Thyroid gland (tissue), 4 donors: Measurements from ENCODE around the gene TTBK1. TPM values are rescaled to one million over a fixed set of nuclear protein-coding genes. Genes with fewer than 3 reads are reported as not detected.

Experiments
- DNase-seq, 2 donors: peaks; one replicate each; pipeline ENCODE4 v3.0.0-alpha.2; 2019
- H3K27ac ChIP-seq, 3 donors: fragments of 200-600 bp; sonication (generic); 1 replicate in 2 of 3; 2 replicates in 1 of 3; pipeline ENCODE4 v1.5.1; 2016 to 2019; ENCODE audit warnings: mild to moderate bottlenecking in 1 of 3, moderate library complexity in 1 of 3
- H3K27me3 ChIP-seq: fragments of 200-600 bp; sonication (generic); one replicate; pipeline ENCODE4 v1.5.1; 2019
- H3K36me3 ChIP-seq, 2 donors: fragments of 200-600 bp; sonication (generic); one replicate each; pipeline ENCODE4 v1.5.1; 2016 to 2019
- H3K4me1 ChIP-seq, 2 donors: fragments of 200-600 bp; sonication (generic); one replicate each; pipeline ENCODE4 v1.5.1; 2017 to 2019
- H3K4me3 ChIP-seq, 3 donors: fragments of 200-600 bp; sonication (generic); replicated peaks in 1 of 3; 1 replicate in 2 of 3; 2 replicates in 1 of 3; pipeline ENCODE4 v1.5.1; 2016; ENCODE audit warnings: mild to moderate bottlenecking in 1 of 3
- H3K9me3 ChIP-seq: fragments of 200-600 bp; sonication (generic); one replicate; pipeline ENCODE4 v1.5.1; 2017
- CTCF ChIP-seq, 6 experiments: fragments of 200-600 bp in 3 of 6; fragments of 450-650 bp in 3 of 6; sonication (generic) in 3 of 6; IDR thresholded peaks; one replicate each; pipeline ENCODE4 v1.5.1; 2016 to 2019; ENCODE audit warnings: antibody characterized with exemption in 6 of 6, mild to moderate bottlenecking in 2 of 6, inconsistent platforms in 1 of 6, moderate library complexity in 1 of 6
- POLR2A ChIP-seq, 2 donors: fragments of 450-650 bp; IDR thresholded peaks; one replicate each; pipeline ENCODE4 v1.6.1; 2017; ENCODE audit warnings: antibody characterized with exemption in 2 of 2, mild to moderate bottlenecking in 2 of 2, moderate library complexity in 1 of 2
- WGBS, 2 donors: methylation state at CpG; one replicate each; pipeline ENCODE4 v1.1.5; 2017; 5-methylcytosine and 5-hydroxymethylcytosine counted together
- intact Hi-C: fragments of 100-400 bp; cut with DNase I; formaldehyde crosslinking; loops from one replicate; pipeline ENCODE4 v1.15.1; 2023
- total RNA-seq, 4 donors: library from RNA; depleted of rRNA; stranded (reverse); fragments of >200 nt; gene quantifications; one replicate each; pipeline ENCODE4 v1.2.3, GENCODE V29; 2016

Gene TTBK1
- total RNA-seq, 4 donors from 2014 or later = 0.11 to 0.15 TPM; not detected in 2

- Histone ChIP-seq H3K9me3 (no peaks in the 10 kb centered on the region), H3K36me3 (peaks cover 5 to 12% of the 10 kb centered on the region in 2 donors)
- intact Hi-C loops = no loop called here
These were observed 36.0 kb upstream of the TTBK1 start for GRCh38 chr6:43207286-43207685.

GRCh38 chr6:43211955-43212354 is 31.3 kb upstream of the TTBK1 start:
- no peak for DNase-seq
- peaks cover 6 to 8% of the 10 kb centered on the region in 2 donors for H3K36me3 ChIP-seq
- TF ChIP-seq POLR2A (IDR thresholded peaks at IDR 0.05) (no peak), CTCF (IDR thresholded peaks at IDR 0.05) (no peak)
- no peak overlapping the region for H3K4me3 ChIP-seq
- no peaks in the 10 kb centered on the region for H3K9me3 ChIP-seq
- 79 to 92% methylated on average over 1 of the region's 1 CpG for WGBS, 2 donors
- no peaks in the 10 kb centered on the region for H3K27me3 ChIP-seq
- H3K27ac ChIP-seq = no peak overlapping the region
- peaks cover under 1% of the 10 kb centered on the region in 2 donors for H3K4me1 ChIP-seq
- intact Hi-C loops = no loop called here

More at GRCh38 chr6:43207286-43207685, 36.0 kb upstream of the TTBK1 start:
- DNase-seq = no peak
- no peak overlapping the region for H3K27ac ChIP-seq
- H3K27me3 ChIP-seq = no peaks in the 10 kb centered on the region
- WGBS, 2 donors = 92 to 98% methylated on average over 2 of the region's 2 CpGs
- no peak overlapping the region for H3K4me3 ChIP-seq
- TF ChIP-seq POLR2A (IDR thresholded peaks at IDR 0.05) (no peak), CTCF (IDR thresholded peaks at IDR 0.05) (no peak)
- H3K4me1 ChIP-seq = no peaks in the 10 kb centered on the region

DNA sequence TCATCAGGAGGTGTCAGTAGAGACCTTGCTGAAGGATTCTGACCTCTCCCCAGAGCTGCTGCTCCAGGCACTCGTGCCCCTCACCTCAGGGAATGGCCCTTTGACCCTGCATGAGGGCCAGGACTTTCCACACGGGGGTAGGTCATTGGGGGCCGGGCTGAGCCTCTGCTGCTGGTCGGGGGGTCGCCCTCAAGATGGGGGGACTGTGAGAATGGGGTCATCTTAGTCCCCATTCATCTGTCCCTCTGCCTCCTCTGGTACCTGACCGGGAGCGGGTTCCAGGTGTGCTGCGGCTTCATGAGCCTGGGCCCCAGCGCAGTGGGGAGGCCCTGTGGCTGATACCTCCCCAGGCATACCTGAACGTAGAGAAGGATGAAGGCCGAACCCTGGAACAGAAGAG is 29.9 kb upstream of the TTBK1 start:
- no peak overlapping the region for H3K27ac ChIP-seq
- peaks cover 6 to 8% of the 10 kb centered on the region in 2 donors for H3K36me3 ChIP-seq
- no peak for DNase-seq
- TF ChIP-seq CTCF (IDR thresholded peaks at IDR 0.05) (no peak), POLR2A (IDR thresholded peaks at IDR 0.05) (no peak)
- no peaks in the 10 kb centered on the region for H3K9me3 ChIP-seq
- no peaks in the 10 kb centered on the region for H3K27me3 ChIP-seq
- 84 to 94% methylated on average over 11 of the region's 11 CpGs for WGBS, 2 donors
- intact Hi-C loops = no loop called here
- H3K4me3 ChIP-seq = no peak overlapping the region
- H3K4me1 ChIP-seq = peaks cover 3 to 8% of the 10 kb centered on the region in 2 donors

DNA sequence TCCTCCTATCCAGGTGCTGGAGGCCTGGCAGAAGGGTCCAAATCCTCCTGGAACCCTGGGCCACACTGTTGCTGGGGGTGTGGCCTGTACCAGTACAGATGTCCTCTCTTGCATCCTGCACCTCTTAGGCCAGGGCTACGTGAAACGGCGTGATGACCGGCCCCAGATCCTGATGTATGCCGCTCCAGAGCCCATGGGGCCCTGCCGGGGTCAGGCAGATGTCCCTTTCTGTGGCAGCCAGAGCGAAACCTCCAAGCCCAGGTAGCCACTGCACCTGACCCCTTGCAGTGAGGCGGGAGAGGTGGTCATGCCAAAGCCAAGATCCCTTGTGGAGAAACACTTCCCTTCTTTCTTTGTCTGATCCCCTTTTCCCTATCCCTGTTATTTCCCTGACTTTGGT is 28.2 kb upstream of the TTBK1 start:
- intact Hi-C loops = no loop called here
- H3K27me3 ChIP-seq = no peaks in the 10 kb centered on the region
- peaks cover 3 to 8% of the 10 kb centered on the region in 2 donors for H3K4me1 ChIP-seq
- no peak for DNase-seq
- H3K9me3 ChIP-seq = no peaks in the 10 kb centered on the region
- no peak overlapping the region for H3K27ac ChIP-seq
- H3K4me3 ChIP-seq = no peak overlapping the region
- peaks cover 6 to 8% of the 10 kb centered on the region in 2 donors for H3K36me3 ChIP-seq
- WGBS, 2 donors = 99 to 100% methylated on average over 8 of the region's 8 CpGs
- no peak for TF ChIP-seq POLR2A (IDR thresholded peaks at IDR 0.05)
- no peak for TF ChIP-seq CTCF (IDR thresholded peaks at IDR 0.05)

- no peak overlapping the region for H3K4me3 ChIP-seq
- H3K36me3 ChIP-seq = peaks cover 6 to 8% of the 10 kb centered on the region in 2 donors
- DNase-seq = no peak
- H3K27ac ChIP-seq = no peak overlapping the region
- no peak for TF ChIP-seq POLR2A (IDR thresholded peaks at IDR 0.05)
- no peak for TF ChIP-seq CTCF (IDR thresholded peaks at IDR 0.05)
- H3K9me3 ChIP-seq = no peaks in the 10 kb centered on the region
- intact Hi-C loops = no loop called here
- 90 to 91% methylated on average over 6 to 10 of the region's 12 CpGs for WGBS, 2 donors
- H3K27me3 ChIP-seq = no peaks in the 10 kb centered on the region
- peaks cover 3 to 8% of the 10 kb centered on the region in 2 donors for H3K4me1 ChIP-seq
These were observed 27.1 kb upstream of the TTBK1 start for GRCh38 chr6:43216200-43216599.
